Spinal cord (tissue), 10 donors: Measurements from ENCODE around the gene FLRT3. TPM values are rescaled to one million over a fixed set of nuclear protein-coding genes. Genes with fewer than 3 reads are reported as not detected.

Experiments
- DNase-seq, 6 donors: peaks; one replicate each; pipeline versions ENCODE4 v3.0.0 to v3.0.0-alpha.2; 2013 to 2015; ENCODE audit warnings: low spot score in 6 of 6, low read depth in 4 of 6
- H3K27ac ChIP-seq: one replicate; pipeline ENCODE4 v1.5.1; 2013; ENCODE audit warnings: low read depth, low read length, control low read depth
- H3K27me3 ChIP-seq: one replicate; pipeline ENCODE4 v1.6.1; 2013; ENCODE audit warnings: low read length; ENCODE audit not compliant: control insufficient read depth, insufficient read depth
- H3K36me3 ChIP-seq: one replicate; pipeline ENCODE4 v1.6.1; 2013; ENCODE audit warnings: low read length; ENCODE audit not compliant: control insufficient read depth, insufficient read depth
- H3K4me1 ChIP-seq: one replicate; pipeline ENCODE4 v1.6.1; 2013; ENCODE audit warnings: low read length; ENCODE audit not compliant: control insufficient read depth, insufficient read depth
- H3K4me3 ChIP-seq: one replicate; pipeline ENCODE4 v1.5.1; 2013; ENCODE audit warnings: low read depth, low read length, control low read depth
- H3K9me3 ChIP-seq: one replicate; pipeline ENCODE4 v1.6.1; 2013; ENCODE audit warnings: low read length; ENCODE audit not compliant: control insufficient read depth, insufficient read depth
- WGBS: methylation state at CpG from one replicate; pipeline ENCODE4 v1.1.5; 2013; ENCODE audit warnings: missing lambda C conversion rate; ENCODE audit not compliant: insufficient coverage; 5-methylcytosine and 5-hydroxymethylcytosine counted together
- polyA plus RNA-seq, 2 donors: library from polyadenylated mRNA; unstranded; fragments of 120-200 nt; gene quantifications; one replicate each; pipeline ENCODE4 v1.2.1, GENCODE V29; 2013; ENCODE audit not compliant: insufficient read length in 2 of 2
- total RNA-seq, 2 donors: library from RNA; depleted of rRNA in 1 of 2; stranded (reverse); fragments of 120-200 nt in 1 of 2; fragments of >200 nt in 1 of 2; gene quantifications; one replicate each; pipeline versions ENCODE4 v1.2.3 to v1.2.4, GENCODE V29; 2013 to 2014
- donor health status: healthy.

Gene FLRT3
- total and polyA plus RNA-seq, 4 donors: 18.5 to 62.7 (median 40.6) TPM

DNA sequence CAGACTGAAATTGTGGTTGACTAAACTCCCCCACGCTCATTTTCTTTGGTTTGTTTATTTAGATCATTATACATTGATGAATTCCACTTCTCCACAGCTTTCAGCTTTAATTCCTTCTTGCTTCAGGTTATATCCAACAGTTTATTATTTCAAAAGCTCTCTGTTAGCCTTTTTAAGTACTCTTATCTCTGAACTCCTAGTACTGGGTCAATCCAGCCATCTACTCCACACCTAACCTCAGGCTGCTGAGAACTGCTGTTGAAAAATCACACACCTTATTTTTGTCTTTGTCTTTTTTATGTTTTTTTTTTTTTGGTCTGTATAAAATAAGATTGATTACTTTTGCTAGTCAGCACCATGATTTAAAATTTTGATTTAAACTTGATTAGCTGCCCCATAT lies 32.9 kb downstream of the FLRT3 start:
- H3K27ac ChIP-seq: no peak overlapping the region
- H3K36me3 ChIP-seq: no peaks in the 10 kb centered on the region
- H3K27me3 ChIP-seq: no peaks in the 10 kb centered on the region
- H3K4me1 ChIP-seq: no peaks in the 10 kb centered on the region
- no peaks in the 10 kb centered on the region for H3K9me3 ChIP-seq
- no peak for DNase-seq
- no CpG with 5 or more reads among the region's 1 CpG for WGBS
- H3K4me3 ChIP-seq: no peak overlapping the region

DNA sequence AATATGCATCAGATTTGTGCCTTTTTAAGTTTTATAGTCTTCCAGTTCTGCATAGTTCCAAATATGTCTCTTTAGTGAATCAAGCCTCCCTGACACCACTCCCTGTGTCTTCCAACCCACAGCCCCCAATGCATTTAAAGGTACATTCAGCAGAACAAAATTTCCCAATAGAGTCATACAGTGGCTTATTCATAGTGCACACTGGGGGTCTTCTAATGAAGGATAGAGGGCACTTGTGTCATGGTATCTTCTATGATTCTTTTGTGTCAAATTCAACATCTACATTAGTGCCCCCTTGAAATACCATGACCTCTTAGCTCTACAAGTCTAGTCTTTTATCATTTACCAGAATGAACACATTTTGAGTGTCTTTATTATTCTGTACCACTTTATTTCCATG lies 33.8 kb downstream of the FLRT3 start:
- Histone ChIP-seq H3K27ac (no peak overlapping the region), H3K9me3 (no peaks in the 10 kb centered on the region), H3K36me3 (no peaks in the 10 kb centered on the region), H3K27me3 (no peaks in the 10 kb centered on the region), H3K4me1 (no peaks in the 10 kb centered on the region), H3K4me3 (no peak overlapping the region)
- DNase-seq: peak in 1 of 6 donors; percentile 5

DNA sequence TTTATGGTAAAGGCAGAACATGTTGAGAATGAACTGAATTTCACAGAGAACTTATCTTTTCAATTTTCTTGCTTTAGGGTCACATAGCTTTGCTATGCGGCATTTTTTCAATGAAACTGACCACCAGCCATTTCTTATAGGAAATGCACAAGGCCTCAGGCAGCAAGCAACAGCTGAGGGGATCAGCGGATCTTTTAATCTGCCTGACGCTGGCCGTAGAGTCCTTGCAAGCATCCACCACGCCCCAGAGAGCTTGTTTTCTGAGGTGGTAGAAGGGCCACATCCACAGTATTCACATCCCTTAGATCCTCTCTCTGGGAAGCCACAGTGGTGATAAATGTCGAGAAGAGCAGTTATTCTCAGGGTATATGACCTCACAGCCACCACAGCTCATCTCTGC lies 34.3 kb downstream of the FLRT3 start:
- 100% methylated on average over 1 of the region's 6 CpGs for WGBS
- Histone ChIP-seq H3K4me3 (no peak overlapping the region), H3K4me1 (no peaks in the 10 kb centered on the region), H3K27me3 (no peaks in the 10 kb centered on the region), H3K36me3 (no peaks in the 10 kb centered on the region), H3K27ac (no peak overlapping the region), H3K9me3 (no peaks in the 10 kb centered on the region)
- no peak for DNase-seq

DNA sequence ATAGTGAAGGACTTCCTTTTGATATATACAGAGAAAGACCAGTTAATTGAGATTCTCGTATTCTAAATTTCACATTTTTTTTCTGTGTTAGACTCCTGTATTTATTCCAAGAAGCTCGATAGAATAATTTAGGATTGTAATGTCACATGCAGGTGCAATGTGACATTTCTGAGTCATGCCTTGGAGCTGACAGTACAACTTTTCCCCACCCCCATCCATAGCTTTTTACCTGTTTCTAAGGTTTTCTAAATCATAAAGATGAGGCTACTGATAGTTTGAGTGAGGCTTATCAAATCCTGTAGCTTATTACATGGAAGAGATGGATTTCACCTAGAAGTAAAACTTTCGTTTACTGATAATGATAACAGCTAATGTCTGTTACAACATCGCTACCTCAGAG lies 37.6 kb downstream of the FLRT3 start:
- no peak for DNase-seq
- Histone ChIP-seq H3K9me3 (no peaks in the 10 kb centered on the region), H3K36me3 (no peaks in the 10 kb centered on the region), H3K27ac (no peak overlapping the region), H3K27me3 (no peaks in the 10 kb centered on the region), H3K4me3 (no peak overlapping the region), H3K4me1 (no peaks in the 10 kb centered on the region)
- WGBS: no CpG with 5 or more reads among the region's 4 CpGs

DNA sequence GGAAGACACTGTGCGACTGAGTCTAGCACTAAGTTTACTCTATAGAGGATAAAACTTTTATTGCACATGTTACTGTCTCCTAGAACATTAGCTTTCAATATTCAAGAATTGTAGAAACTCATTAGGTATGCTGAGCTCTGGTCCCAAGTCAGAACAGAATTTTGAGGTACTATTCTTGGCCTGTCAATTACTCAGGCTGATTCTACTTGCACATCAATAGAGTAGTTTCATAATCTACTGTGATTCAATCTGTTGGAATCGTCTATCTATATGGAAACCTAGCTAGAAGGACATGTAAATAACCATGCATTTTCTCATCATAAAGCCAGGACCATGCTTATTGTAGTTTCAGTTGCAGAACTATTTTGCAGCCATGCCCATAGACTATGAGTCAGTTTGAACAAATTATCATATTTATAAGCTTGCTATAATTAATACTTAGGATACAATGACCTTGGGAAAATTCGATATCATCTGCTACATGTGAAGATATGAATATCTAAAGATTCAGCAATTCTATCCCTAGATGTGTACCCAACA lies 41.6 kb downstream of the FLRT3 start:
- WGBS: no CpG with 5 or more reads among the region's 3 CpGs
- Histone ChIP-seq H3K36me3 (no peaks in the 10 kb centered on the region), H3K9me3 (no peaks in the 10 kb centered on the region)

DNA sequence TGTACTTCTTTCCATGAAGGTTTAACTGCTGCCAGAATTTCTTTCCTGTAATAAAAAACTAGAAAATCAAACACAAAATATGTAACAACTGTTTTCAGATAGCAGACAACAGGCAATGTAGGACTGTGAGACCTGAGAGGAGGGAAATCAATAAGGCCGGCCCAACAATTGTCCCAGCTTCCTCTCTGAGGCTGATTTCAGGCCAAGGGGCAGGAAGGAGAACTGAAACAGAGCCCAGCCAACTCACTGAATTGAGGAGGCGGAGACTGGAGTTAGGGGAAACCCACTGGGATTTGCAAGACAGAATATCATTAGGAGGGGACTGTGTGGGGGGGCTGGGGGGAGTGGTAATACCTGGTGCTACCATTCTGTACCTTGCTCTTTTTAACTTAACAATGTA lies 42.2 kb downstream of the FLRT3 start:
- no peaks in the 10 kb centered on the region for H3K4me1 ChIP-seq
- H3K4me3 ChIP-seq: no peak overlapping the region
- H3K36me3 ChIP-seq: no peaks in the 10 kb centered on the region
- no peaks in the 10 kb centered on the region for H3K27me3 ChIP-seq
- no peak overlapping the region for H3K27ac ChIP-seq
- 37% methylated on average over 2 of the region's 2 CpGs for WGBS
- no peaks in the 10 kb centered on the region for H3K9me3 ChIP-seq
- DNase-seq: no peak

More for the DNA sequence above, 41.6 kb downstream of the FLRT3 start:
- H3K4me3 ChIP-seq: no peak overlapping the region
- H3K27ac ChIP-seq: no peak overlapping the region
- DNase-seq: no peak
- no peaks in the 10 kb centered on the region for H3K4me1 ChIP-seq
- no peaks in the 10 kb centered on the region for H3K27me3 ChIP-seq

DNA sequence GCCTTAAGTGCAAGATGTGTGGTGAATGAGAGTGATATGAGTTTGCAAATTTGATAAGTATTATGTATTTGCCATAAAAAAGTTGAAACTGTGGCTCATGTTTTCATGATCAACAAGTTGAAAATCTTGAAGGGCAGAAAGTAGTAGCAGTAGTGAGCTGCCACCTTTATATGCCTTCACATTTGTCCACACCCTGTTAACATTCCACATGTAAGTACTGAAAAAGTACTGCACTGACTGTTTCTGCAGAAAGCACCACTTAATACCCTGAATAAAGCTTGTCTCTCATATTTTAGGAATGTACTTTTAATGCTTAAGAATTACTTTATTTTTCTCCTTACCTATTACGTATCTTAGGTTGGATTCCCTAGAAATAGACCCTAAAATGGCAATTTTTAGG lies 45.9 kb downstream of the FLRT3 start:
- WGBS: no CpG with 5 or more reads among the region's 1 CpG
- no peaks in the 10 kb centered on the region for H3K36me3 ChIP-seq
- no peak for DNase-seq

DNA sequence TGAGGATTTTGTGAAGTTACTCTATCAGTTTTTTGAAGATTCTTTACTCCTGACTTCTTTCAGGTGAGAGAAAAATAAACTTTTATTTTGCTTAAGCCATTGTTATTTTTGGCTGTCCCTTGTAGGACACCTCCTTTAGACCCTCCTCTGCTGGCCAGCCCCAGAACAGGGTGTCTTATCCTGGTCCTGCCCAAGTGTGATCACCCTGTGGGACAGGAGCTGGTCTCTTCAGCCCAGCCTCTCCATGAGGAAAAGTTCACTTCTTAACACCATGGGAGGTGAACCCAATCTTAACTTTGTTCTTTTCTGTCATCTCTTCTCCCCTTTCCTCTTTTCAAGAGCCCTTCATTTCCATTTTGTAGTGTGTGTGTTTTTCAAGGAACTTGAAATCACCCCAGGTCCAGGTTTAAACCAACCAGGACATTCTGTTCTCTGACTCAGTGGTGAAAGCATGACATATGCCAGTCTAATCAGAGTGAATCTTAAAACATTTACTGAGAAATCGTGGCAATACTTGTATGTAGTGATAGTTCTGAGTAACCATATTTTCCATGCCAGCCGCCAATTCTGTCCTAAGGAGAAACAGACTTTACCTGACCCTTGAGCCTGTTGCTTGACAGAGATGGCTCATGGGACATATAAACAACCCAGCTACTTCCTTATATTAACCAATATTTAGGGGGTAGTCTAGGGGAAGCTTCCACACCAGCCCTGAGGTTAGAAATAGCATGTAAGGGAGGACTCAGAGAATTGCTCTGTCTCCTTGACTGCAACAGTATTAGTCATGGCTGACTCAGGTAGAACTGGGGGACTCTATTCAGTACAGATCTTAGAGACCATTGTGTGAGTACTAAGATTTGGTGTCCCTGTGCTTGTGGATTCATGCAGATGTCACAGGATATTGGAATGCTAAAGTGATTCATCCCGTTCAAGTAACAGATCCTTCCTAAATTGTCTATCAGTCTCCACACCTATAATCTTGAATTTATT lies 48.8 kb downstream of the FLRT3 start:
- H3K36me3 ChIP-seq: no peaks in the 10 kb centered on the region
- H3K27ac ChIP-seq: no peak overlapping the region
- H3K27me3 ChIP-seq: no peaks in the 10 kb centered on the region
- 83% methylated on average over 1 of the region's 3 CpGs for WGBS
- H3K4me3 ChIP-seq: no peak overlapping the region
- no peak for DNase-seq
- H3K9me3 ChIP-seq: no peaks in the 10 kb centered on the region
- H3K4me1 ChIP-seq: no peaks in the 10 kb centered on the region

More for the DNA sequence above, 45.9 kb downstream of the FLRT3 start:
- Histone ChIP-seq H3K9me3 (no peaks in the 10 kb centered on the region), H3K27ac (no peak overlapping the region), H3K4me1 (no peaks in the 10 kb centered on the region), H3K4me3 (no peak overlapping the region), H3K27me3 (no peaks in the 10 kb centered on the region)

DNA sequence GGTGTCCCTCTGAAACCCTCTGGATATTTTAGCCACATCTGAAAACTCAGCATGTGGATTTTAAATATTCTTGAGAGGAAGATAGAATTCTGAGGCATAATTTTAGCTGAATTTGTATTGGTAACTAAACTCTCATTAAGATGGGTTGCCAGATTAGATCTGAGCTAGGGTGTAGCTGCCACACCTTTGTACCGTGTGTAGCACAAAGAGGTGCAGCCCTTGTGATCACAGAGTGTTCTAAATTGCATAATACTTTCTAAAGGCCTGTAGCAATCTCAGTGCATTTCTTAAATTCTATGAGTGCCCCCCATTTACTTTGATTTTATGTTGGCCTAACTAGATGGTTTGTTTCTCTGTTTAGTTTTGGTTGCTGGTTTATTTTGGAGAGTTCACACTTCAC lies 53.0 kb downstream of the FLRT3 start:
- H3K4me3 ChIP-seq: no peak overlapping the region
- no peak overlapping the region for H3K27ac ChIP-seq
- H3K9me3 ChIP-seq: no peaks in the 10 kb centered on the region
- no peaks in the 10 kb centered on the region for H3K36me3 ChIP-seq
- no peaks in the 10 kb centered on the region for H3K4me1 ChIP-seq
- no peak for DNase-seq
- WGBS: no CpG with 5 or more reads among the region's 1 CpG
- no peaks in the 10 kb centered on the region for H3K27me3 ChIP-seq

DNA sequence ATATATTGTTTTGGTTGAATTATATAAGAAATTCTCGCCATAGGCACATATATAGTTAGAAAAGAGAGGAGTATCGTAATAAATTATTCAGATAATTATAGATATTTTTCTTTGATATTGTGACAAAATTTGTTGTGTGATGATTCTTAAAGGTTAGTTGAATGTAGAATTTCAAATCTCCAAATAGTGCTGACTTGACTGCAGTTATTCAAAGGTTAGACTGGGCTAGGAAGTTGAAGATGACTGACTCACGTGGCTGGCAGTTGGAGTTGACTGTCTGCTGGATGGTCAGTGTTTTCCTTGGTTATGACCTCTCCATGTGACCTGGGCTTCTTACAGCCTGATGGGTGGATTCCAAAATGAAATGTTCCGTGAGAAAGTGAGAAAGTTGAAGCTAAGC lies 55.3 kb downstream of the FLRT3 start:
- Histone ChIP-seq H3K9me3 (no peaks in the 10 kb centered on the region), H3K27me3 (no peaks in the 10 kb centered on the region), H3K36me3 (no peaks in the 10 kb centered on the region), H3K4me3 (no peak overlapping the region), H3K4me1 (no peaks in the 10 kb centered on the region), H3K27ac (no peak overlapping the region)
- no peak for DNase-seq
- 100% methylated on average over 2 of the region's 4 CpGs for WGBS
